K562 (cell line): ENCODE results near the gene PPP1R10. TPM values are rescaled to one million over a fixed set of nuclear protein-coding genes. Genes with fewer than 3 reads are reported as not detected.

Experiments used
- ARID1B ChIP-seq: fragments of 450-650 bp; IDR thresholded peaks from 2 replicates; pipeline ENCODE4 v1.6.1; 2016; ENCODE audit warnings: antibody characterized with exemption, mild to moderate bottlenecking, inconsistent platforms
- BHLHE40 ChIP-seq: IDR thresholded peaks from 2 replicates; pipeline ENCODE4 v1.6.1; 2011; ENCODE audit warnings: low read length, improper control_type of control experiment
- ETV5 ChIP-seq: sonication (generic); formaldehyde crosslinking; IDR thresholded peaks from 2 replicates; pipeline ENCODE4 v1.4.0; 2020; ENCODE audit warnings: low read depth, mild to moderate bottlenecking, missing genetic modification reagents
- GABPA ChIP-seq: fragments of 200-800 bp; sonication (Bioruptor generic); conservative IDR thresholded peaks from 2 replicates; pipeline ENCODE4 v1.6.1; 2016; ENCODE audit warnings: low read depth, missing genetic modification characterization, missing compliant biosample characterization
- GABPB1 ChIP-seq: sonication (generic); formaldehyde crosslinking; IDR thresholded peaks from 2 replicates; pipeline ENCODE4 v1.8.0; 2022; ENCODE audit warnings: mild to moderate bottlenecking, missing genetic modification reagents
- JUNB ChIP-seq: fragments of 450-650 bp; formaldehyde crosslinking; conservative IDR thresholded peaks from 2 replicates; pipeline ENCODE4 v1.4.0; 2020; ENCODE audit warnings: mild to moderate bottlenecking
- KAT2B ChIP-seq: IDR thresholded peaks from one replicate; pipeline ENCODE4 v1.6.1; 2012; ENCODE audit warnings: low read depth, mild to moderate bottlenecking, control low read depth, inconsistent platforms, low read length, moderate library complexity
- MCM5 ChIP-seq: fragments of 450-650 bp; IDR thresholded peaks from 2 replicates; pipeline ENCODE4 v1.6.1; 2016; ENCODE audit warnings: low read depth
- NCOR1 ChIP-seq: fragments of 450-650 bp; IDR thresholded peaks from 2 replicates; pipeline ENCODE4 v1.6.1; 2016; ENCODE audit warnings: mild to moderate bottlenecking, moderate library complexity
- POLR2B ChIP-seq: fragments of 450-650 bp; IDR thresholded peaks from 2 replicates; pipeline ENCODE4 v1.6.1; 2018; ENCODE audit warnings: low read depth; ENCODE audit not compliant: partially characterized antibody
- RCOR1 ChIP-seq, 2 experiments: IDR thresholded peaks; 2 replicates each; pipeline ENCODE4 v1.6.1; 2012; ENCODE audit warnings: low read depth in 2 of 2, low read length in 2 of 2, borderline replicate concordance in 1 of 2, improper control_type of control experiment in 1 of 2
- STAT5A ChIP-seq: IDR thresholded peaks from 2 replicates; pipeline ENCODE4 v1.6.1; 2012; ENCODE audit warnings: low read length, inconsistent platforms, borderline replicate concordance
- SUPT5H ChIP-seq: fragments of 450-650 bp; IDR thresholded peaks from 2 replicates; pipeline ENCODE4 v1.6.1; 2016
- U2AF1 ChIP-seq: fragments of 200-400 bp; formaldehyde crosslinking; optimal IDR thresholded peaks from 2 replicates; pipeline ENCODE3; 2017; ENCODE audit warnings: mild to moderate bottlenecking, low read depth, low read length, moderate library complexity
- ZNF184 ChIP-seq: sonication (generic); formaldehyde crosslinking; IDR thresholded peaks from 2 replicates; pipeline ENCODE4 v1.5.0; 2020; ENCODE audit warnings: missing genetic modification reagents
- ZNF408 ChIP-seq: fragments of 250-450 bp; sonication (Bioruptor Pico); IDR thresholded peaks from 2 replicates; pipeline ENCODE4 v1.4.0; 2020; ENCODE audit warnings: low read depth, mild to moderate bottlenecking, moderate library complexity
- ZNF57 ChIP-seq: fragments of 450-650 bp; formaldehyde crosslinking; IDR thresholded peaks from 2 replicates; pipeline ENCODE4 v1.4.0; 2020; ENCODE audit warnings: mild to moderate bottlenecking, moderate library complexity
- ZNF707 ChIP-seq: fragments of 250-450 bp; sonication (Bioruptor Pico); conservative IDR thresholded peaks from 2 replicates; pipeline ENCODE4 v1.8.0; 2022; ENCODE audit warnings: inconsistent platforms, mild to moderate bottlenecking, moderate library complexity
- ZNF79 ChIP-seq: fragments of 250-450 bp; sonication (Bioruptor Pico); IDR thresholded peaks from 2 replicates; pipeline ENCODE4 v1.4.0; 2020; ENCODE audit warnings: low read depth, mild to moderate bottlenecking, moderate library complexity
- polyA plus RNA-seq, 8 experiments: library from polyadenylated mRNA; depleted of rRNA in 4 of 8; stranded (reverse) in 5 of 8; unstranded in 3 of 8; fragments of >200 nt; fragmentation: Nextera tagmentation in 2 of 8; fragmentation: Illumina TruSeq in 1 of 8; extraction: Ambion mirVana in 2 of 8; extraction: Trizol in 1 of 8; gene quantifications; 2 replicates each; pipeline versions ENCODE4 v1.2.1 to v1.2.3, GENCODE V29; 2011 to 2014; ENCODE audit warnings: inconsistent platforms in 1 of 8, missing spikeins in 1 of 8
- total RNA-seq, 7 experiments: library from RNA; depleted of rRNA in 6 of 7; stranded (reverse); fragments of >200 nt in 6 of 7; fragmentation: Illumina TruSeq in 2 of 7; extraction: Trizol in 2 of 7; gene quantifications; 2 replicates each; pipeline versions ENCODE4 v1.2.1 to v1.2.3, GENCODE V29; 2011 to 2021; ENCODE audit warnings: low replicate concordance in 1 of 7
- TF ChIP-seq, protein P1 (sequence below): sonication (generic); formaldehyde crosslinking; IDR thresholded peaks from 2 replicates; pipeline ENCODE4 v1.8.1; 2023; ENCODE audit warnings: mild to moderate bottlenecking, missing genetic modification reagents
- TF ChIP-seq, protein P2 (sequence below): sonication (generic); formaldehyde crosslinking; IDR thresholded peaks from 2 replicates; pipeline ENCODE4 v1.8.1; 2023; ENCODE audit warnings: mild to moderate bottlenecking, missing genetic modification reagents, moderate library complexity
- TF ChIP-seq, protein P3 (sequence below): fragments of 250-450 bp; sonication (Bioruptor Pico); IDR thresholded peaks from 2 replicates; pipeline ENCODE4 v1.4.0; 2020; ENCODE audit warnings: mild to moderate bottlenecking, moderate library complexity

Gene PPP1R10
- total and polyA plus RNA-seq, 9 of the 15 experiments (the other 6 are each of a cell fraction or from before 2014, with no cell fraction given) = 14.1 to 65.5 (median 32.6) TPM

DNA sequence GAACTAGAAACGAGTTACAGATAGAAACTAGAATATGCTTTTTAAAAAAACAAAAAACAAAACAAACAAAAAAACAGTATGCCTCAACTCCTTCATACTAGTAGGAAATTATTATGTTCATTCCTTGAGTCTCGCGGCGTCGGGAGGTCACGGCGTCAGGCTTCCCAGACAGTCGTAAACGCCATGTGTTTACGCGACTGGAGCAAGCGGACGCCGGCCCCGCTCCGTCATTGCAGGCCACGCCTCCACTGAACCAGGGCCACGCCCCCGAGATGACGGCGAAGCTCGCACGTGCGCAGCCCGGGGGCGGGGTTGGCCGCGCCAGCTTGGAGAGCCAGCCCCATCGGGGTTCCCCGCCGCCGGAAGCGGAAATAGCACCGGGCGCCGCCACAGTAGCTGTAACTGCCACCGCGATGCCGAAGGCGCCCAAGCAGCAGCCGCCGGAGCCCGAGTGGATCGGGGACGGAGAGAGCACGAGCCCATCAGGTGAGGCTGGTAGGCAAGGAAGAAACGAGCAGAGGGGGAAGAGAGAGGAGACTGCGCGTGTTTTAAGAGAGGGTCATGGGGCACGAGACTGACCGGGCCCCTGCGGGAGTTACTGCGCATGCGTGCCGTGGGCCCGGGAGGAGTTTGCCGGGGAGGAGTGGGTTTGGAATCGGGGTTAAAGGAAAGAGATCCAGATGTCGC, 45.8 kb downstream of the PPP1R10 start, which contains the start of gene ABCF1 (continued):
- 0 out of 2 replicates have a peak, but pooled peaks have one; percentile 35 for TF ChIP-seq ZNF707
- TF ChIP-seq KAT2B = no peak
- peak; percentile 98 for TF ChIP-seq GABPB1
- peak; percentile 99 for TF ChIP-seq SUPT5H
- TF ChIP-seq GABPA (tag) = peak; percentile 99
- peak in 1 of 2 experiments; percentile 44; a peak in 2 of 4 replicates for TF ChIP-seq RCOR1 (IDR thresholded peaks at IDR 0.05; ENCODE audit: borderline replicate concordance in 1 of 2, low read depth in 2 of 2, low read length in 2 of 2)
- peak; percentile 97 for TF ChIP-seq ETV5
- TF ChIP-seq JUNB = no peak
- TF ChIP-seq, protein P1, sequence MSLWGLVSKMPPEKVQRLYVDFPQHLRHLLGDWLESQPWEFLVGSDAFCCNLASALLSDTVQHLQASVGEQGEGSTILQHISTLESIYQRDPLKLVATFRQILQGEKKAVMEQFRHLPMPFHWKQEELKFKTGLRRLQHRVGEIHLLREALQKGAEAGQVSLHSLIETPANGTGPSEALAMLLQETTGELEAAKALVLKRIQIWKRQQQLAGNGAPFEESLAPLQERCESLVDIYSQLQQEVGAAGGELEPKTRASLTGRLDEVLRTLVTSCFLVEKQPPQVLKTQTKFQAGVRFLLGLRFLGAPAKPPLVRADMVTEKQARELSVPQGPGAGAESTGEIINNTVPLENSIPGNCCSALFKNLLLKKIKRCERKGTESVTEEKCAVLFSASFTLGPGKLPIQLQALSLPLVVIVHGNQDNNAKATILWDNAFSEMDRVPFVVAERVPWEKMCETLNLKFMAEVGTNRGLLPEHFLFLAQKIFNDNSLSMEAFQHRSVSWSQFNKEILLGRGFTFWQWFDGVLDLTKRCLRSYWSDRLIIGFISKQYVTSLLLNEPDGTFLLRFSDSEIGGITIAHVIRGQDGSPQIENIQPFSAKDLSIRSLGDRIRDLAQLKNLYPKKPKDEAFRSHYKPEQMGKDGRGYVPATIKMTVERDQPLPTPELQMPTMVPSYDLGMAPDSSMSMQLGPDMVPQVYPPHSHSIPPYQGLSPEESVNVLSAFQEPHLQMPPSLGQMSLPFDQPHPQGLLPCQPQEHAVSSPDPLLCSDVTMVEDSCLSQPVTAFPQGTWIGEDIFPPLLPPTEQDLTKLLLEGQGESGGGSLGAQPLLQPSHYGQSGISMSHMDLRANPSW (CRISPR knock-in tag) = no peak
- no peak for TF ChIP-seq STAT5A
- TF ChIP-seq ZNF408 (CRISPR knock-in tag) = no peak
- peak; percentile 99 for TF ChIP-seq BHLHE40
- no peak; the same call in 1 of the 2 replicates for TF ChIP-seq ARID1B
- TF ChIP-seq, protein P2, sequence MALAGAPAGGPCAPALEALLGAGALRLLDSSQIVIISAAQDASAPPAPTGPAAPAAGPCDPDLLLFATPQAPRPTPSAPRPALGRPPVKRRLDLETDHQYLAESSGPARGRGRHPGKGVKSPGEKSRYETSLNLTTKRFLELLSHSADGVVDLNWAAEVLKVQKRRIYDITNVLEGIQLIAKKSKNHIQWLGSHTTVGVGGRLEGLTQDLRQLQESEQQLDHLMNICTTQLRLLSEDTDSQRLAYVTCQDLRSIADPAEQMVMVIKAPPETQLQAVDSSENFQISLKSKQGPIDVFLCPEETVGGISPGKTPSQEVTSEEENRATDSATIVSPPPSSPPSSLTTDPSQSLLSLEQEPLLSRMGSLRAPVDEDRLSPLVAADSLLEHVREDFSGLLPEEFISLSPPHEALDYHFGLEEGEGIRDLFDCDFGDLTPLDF (CRISPR knock-in tag) = peak; percentile 77
- no peak for TF ChIP-seq MCM5
- TF ChIP-seq U2AF1 = no peak
- TF ChIP-seq POLR2B = peak; percentile 98
- TF ChIP-seq ZNF57 (CRISPR knock-in tag) = no peak
- peak; percentile 48 for TF ChIP-seq NCOR1
- no peak for TF ChIP-seq ZNF184 (CRISPR knock-in tag)
- TF ChIP-seq, protein P3, sequence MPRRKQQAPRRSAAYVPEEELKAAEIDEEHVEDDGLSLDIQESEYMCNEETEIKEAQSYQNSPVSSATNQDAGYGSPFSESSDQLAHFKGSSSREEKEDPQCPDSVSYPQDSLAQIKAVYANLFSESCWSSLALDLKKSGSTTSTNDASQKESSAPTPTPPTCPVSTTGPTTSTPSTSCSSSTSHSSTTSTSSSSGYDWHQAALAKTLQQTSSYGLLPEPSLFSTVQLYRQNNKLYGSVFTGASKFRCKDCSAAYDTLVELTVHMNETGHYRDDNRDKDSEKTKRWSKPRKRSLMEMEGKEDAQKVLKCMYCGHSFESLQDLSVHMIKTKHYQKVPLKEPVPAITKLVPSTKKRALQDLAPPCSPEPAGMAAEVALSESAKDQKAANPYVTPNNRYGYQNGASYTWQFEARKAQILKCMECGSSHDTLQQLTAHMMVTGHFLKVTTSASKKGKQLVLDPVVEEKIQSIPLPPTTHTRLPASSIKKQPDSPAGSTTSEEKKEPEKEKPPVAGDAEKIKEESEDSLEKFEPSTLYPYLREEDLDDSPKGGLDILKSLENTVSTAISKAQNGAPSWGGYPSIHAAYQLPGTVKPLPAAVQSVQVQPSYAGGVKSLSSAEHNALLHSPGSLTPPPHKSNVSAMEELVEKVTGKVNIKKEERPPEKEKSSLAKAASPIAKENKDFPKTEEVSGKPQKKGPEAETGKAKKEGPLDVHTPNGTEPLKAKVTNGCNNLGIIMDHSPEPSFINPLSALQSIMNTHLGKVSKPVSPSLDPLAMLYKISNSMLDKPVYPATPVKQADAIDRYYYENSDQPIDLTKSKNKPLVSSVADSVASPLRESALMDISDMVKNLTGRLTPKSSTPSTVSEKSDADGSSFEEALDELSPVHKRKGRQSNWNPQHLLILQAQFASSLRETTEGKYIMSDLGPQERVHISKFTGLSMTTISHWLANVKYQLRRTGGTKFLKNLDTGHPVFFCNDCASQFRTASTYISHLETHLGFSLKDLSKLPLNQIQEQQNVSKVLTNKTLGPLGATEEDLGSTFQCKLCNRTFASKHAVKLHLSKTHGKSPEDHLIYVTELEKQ = no peak
- 0 out of 2 replicates have a peak, but pooled peaks have one; percentile 14 for TF ChIP-seq ZNF79 (CRISPR knock-in tag)
